Left ventricle myocardium inferior (tissue), 1 donor: ENCODE data around the gene CRKL. TPM values are rescaled to one million over a fixed set of nuclear protein-coding genes. Genes with fewer than 3 reads are reported as not detected.

Source experiments
- DNase-seq: peaks from one replicate; pipeline ENCODE4 v3.0.0-alpha.2; 2020
- H3K27ac ChIP-seq: fragments of 200-600 bp; replicated peaks from 2 replicates; pipeline ENCODE4 v1.8.0; 2021
- H3K27me3 ChIP-seq: fragments of 200-600 bp; 2 replicates; pipeline ENCODE4 v1.8.0; 2021; ENCODE audit warnings: low read depth
- H3K36me3 ChIP-seq: fragments of 200-600 bp; 2 replicates; pipeline ENCODE4 v1.8.0; 2021
- H3K4me1 ChIP-seq: fragments of 200-600 bp; 2 replicates; pipeline ENCODE4 v1.8.0; 2021
- H3K4me3 ChIP-seq: fragments of 200-600 bp; 2 replicates; pipeline ENCODE4 v1.8.0; 2021; ENCODE audit warnings: mild to moderate bottlenecking, moderate library complexity
- H3K9me3 ChIP-seq: fragments of 200-600 bp; replicated peaks from 2 replicates; pipeline ENCODE4 v1.8.0; 2021
- intact Hi-C: fragments of 100-400 bp; cut with micrococcal nuclease; formaldehyde crosslinking; loops from one replicate; pipeline ENCODE4 v1.11.0; 2022
- total RNA-seq: library from RNA; stranded (reverse); fragmentation: NEBNext Ultra II Directional; extraction: Animal tissue kit (Norgen Biotek cat#: 25700); gene quantifications from one replicate; pipeline ENCODE4 v1.2.1, GENCODE V29; 2021
- TF ChIP-seq, protein P1 (sequence below): fragments of 200-600 bp; IDR thresholded peaks from 2 replicates; pipeline ENCODE4 v1.8.0; 2021; ENCODE audit warnings: antibody characterized with exemption, mild to moderate bottlenecking, borderline replicate concordance
- donor health status: DM: no; HTN: yes; CAD: no; lungs with severe emphysema.

The CRKL gene
- total RNA-seq, 1 donor from 2014 or later, result 52.6 TPM

- Histone ChIP-seq H3K4me3 (peak overlapping the region; percentile 94), H3K27me3 (no peaks in the 10 kb centered on the region), H3K27ac (peak overlapping the region; percentile 95), H3K9me3 (no peaks in the 10 kb centered on the region), H3K4me1 (peaks cover 66% of the 10 kb centered on the region), H3K36me3 (no peaks in the 10 kb centered on the region)
- DNase-seq, result no peak
- intact Hi-C loops, result no loop called here
- TF ChIP-seq, protein P1, sequence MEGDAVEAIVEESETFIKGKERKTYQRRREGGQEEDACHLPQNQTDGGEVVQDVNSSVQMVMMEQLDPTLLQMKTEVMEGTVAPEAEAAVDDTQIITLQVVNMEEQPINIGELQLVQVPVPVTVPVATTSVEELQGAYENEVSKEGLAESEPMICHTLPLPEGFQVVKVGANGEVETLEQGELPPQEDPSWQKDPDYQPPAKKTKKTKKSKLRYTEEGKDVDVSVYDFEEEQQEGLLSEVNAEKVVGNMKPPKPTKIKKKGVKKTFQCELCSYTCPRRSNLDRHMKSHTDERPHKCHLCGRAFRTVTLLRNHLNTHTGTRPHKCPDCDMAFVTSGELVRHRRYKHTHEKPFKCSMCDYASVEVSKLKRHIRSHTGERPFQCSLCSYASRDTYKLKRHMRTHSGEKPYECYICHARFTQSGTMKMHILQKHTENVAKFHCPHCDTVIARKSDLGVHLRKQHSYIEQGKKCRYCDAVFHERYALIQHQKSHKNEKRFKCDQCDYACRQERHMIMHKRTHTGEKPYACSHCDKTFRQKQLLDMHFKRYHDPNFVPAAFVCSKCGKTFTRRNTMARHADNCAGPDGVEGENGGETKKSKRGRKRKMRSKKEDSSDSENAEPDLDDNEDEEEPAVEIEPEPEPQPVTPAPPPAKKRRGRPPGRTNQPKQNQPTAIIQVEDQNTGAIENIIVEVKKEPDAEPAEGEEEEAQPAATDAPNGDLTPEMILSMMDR, result no peak
Observed at GRCh38 chr22:20918663-20919218, 1.5 kb downstream of the CRKL start.

- Histone ChIP-seq H3K36me3 (no peaks in the 10 kb centered on the region), H3K9me3 (no peaks in the 10 kb centered on the region), H3K4me1 (peaks cover 75% of the 10 kb centered on the region), H3K27me3 (no peaks in the 10 kb centered on the region), H3K27ac (peak overlapping the region; percentile 27), H3K4me3 (peak overlapping the region; percentile 94)
- intact Hi-C loops, result no loop called here
- TF ChIP-seq, protein P1, result no peak
- no peak for DNase-seq
Observed at GRCh38 chr22:20919718-20920117, 2.5 kb downstream of the CRKL start.

GRCh38 chr22:20920881-20921203, 3.6 kb downstream of the CRKL start:
- Histone ChIP-seq H3K4me3 (peak overlapping the region; percentile 94), H3K36me3 (no peaks in the 10 kb centered on the region), H3K27ac (peak overlapping the region; percentile 27), H3K27me3 (no peaks in the 10 kb centered on the region), H3K4me1 (peaks cover 81% of the 10 kb centered on the region), H3K9me3 (no peaks in the 10 kb centered on the region)
- TF ChIP-seq, protein P1, result no peak
- no peak for DNase-seq
- intact Hi-C loops, result no loop called here

- Histone ChIP-seq H3K9me3 (no peaks in the 10 kb centered on the region), H3K36me3 (no peaks in the 10 kb centered on the region), H3K4me1 (peaks cover 84% of the 10 kb centered on the region), H3K27ac (no peak overlapping the region), H3K4me3 (no peak overlapping the region), H3K27me3 (no peaks in the 10 kb centered on the region)
- no peak for DNase-seq
- TF ChIP-seq, protein P1, result no peak
- intact Hi-C loops, result no loop called here
Observed at GRCh38 chr22:20922141-20922751, 5.0 kb downstream of the CRKL start.

- Histone ChIP-seq H3K4me1 (peaks cover 59% of the 10 kb centered on the region), H3K4me3 (no peak overlapping the region), H3K27me3 (no peaks in the 10 kb centered on the region), H3K36me3 (no peaks in the 10 kb centered on the region), H3K9me3 (no peaks in the 10 kb centered on the region), H3K27ac (no peak overlapping the region)
- intact Hi-C loops, result no loop called here
- TF ChIP-seq, protein P1, result no peak
- DNase-seq, result no peak
Observed at GRCh38 chr22:20926243-20926642, 9.0 kb downstream of the CRKL start.
